IMR-90 (cell line): Measurements from ENCODE around the gene NR2F2. TPM values are rescaled to one million over a fixed set of nuclear protein-coding genes. Genes with fewer than 3 reads are reported as not detected.
A peak's percentile ranks its signal among the peaks of the same experiment; 100 is the strongest.

Source experiments
- ATAC-seq: fragments of 200-7000 bp; cut with Tn5 transposase; 2 replicates; pipeline ENCODE4 v1.9.1; 2020; ENCODE audit warnings: low read depth, mild to moderate bottlenecking, moderate library complexity
- BruUV-seq: library from RNA; stranded (reverse); fragments of 400-500 nt; replicated peaks from 2 replicates; lab custom pipeline; 2021; lab: Mats Ljungman, UMichigan
- CTCF ChIA-PET: fragments of 300-600 bp; formaldehyde crosslinking; extraction: SDS; loops from one replicate; lab custom pipeline; 2021; ENCODE audit warnings: antibody characterized with exemption; lab: Yijun Ruan, JAX
- POLR2A ChIA-PET: fragments of 300-600 bp; sonication (Branson Sonifier 250); formaldehyde crosslinking; loops from one replicate; lab custom pipeline; 2022; ENCODE audit warnings: antibody characterized with exemption; ENCODE audit not compliant: unreplicated experiment; lab: Charles Lee
- DNase-seq: peaks from one replicate; pipeline ENCODE4 v3.0.0; 2013
- H2AFZ ChIP-seq: replicated peaks from 2 replicates; pipeline ENCODE3; 2013; ENCODE audit warnings: low read length, mild to moderate bottlenecking; ENCODE audit not compliant: poor library complexity
- H2AK5ac ChIP-seq: 2 replicates; pipeline ENCODE4 v1.6.1; 2013; ENCODE audit warnings: low read depth, low read length, inconsistent platforms
- H2AK9ac ChIP-seq: replicated peaks from 2 replicates; pipeline ENCODE3; 2013; ENCODE audit warnings: mild to moderate bottlenecking, low read depth, low read length, moderate library complexity; ENCODE audit not compliant: poor library complexity
- H2BK120ac ChIP-seq: 2 replicates; pipeline ENCODE4 v1.6.1; 2013; ENCODE audit warnings: low read depth, low read length, inconsistent platforms
- H2BK15ac ChIP-seq: 3 replicates; pipeline ENCODE4 v1.6.1; 2013; ENCODE audit warnings: low read depth, low read length, inconsistent platforms
- H2BK20ac ChIP-seq: 2 replicates; pipeline ENCODE4 v1.6.1; 2013; ENCODE audit warnings: low read depth, mild to moderate bottlenecking, inconsistent platforms, low read length, moderate library complexity
- H2BK5ac ChIP-seq: 2 replicates; pipeline ENCODE4 v1.6.1; 2013; ENCODE audit warnings: mild to moderate bottlenecking, low read depth, low read length, inconsistent platforms; ENCODE audit not compliant: poor library complexity, severe bottlenecking
- H3K14ac ChIP-seq: replicated peaks from 2 replicates; pipeline ENCODE4 v1.6.1; 2013; ENCODE audit warnings: low read depth, low read length, inconsistent platforms
- H3K18ac ChIP-seq: 2 replicates; pipeline ENCODE4 v1.6.1; 2013; ENCODE audit warnings: low read depth, low read length, control low read depth
- H3K23ac ChIP-seq: 2 replicates; pipeline ENCODE4 v1.6.1; 2013; ENCODE audit warnings: low read depth, low read length, inconsistent platforms
- H3K27ac ChIP-seq: 2 replicates; pipeline ENCODE4 v1.5.1; 2013; ENCODE audit warnings: mild to moderate bottlenecking, control low read depth, low read length; ENCODE audit not compliant: insufficient read depth
- H3K27me3 ChIP-seq: 2 replicates; pipeline ENCODE4 v1.6.1; 2013; ENCODE audit warnings: low read length; ENCODE audit not compliant: control insufficient read depth, insufficient read depth
- H3K36me3 ChIP-seq: 2 replicates; pipeline ENCODE4 v1.6.1; 2013; ENCODE audit warnings: low read length, mixed read lengths; ENCODE audit not compliant: control insufficient read depth, insufficient read depth
- H3K4ac ChIP-seq: 2 replicates; pipeline ENCODE4 v1.6.1; 2013; ENCODE audit warnings: low read depth, low read length, inconsistent platforms
- H3K4me1 ChIP-seq: 2 replicates; pipeline ENCODE4 v1.6.1; 2013; ENCODE audit warnings: low read length, mixed read lengths; ENCODE audit not compliant: control insufficient read depth, insufficient read depth
- H3K4me2 ChIP-seq: 2 replicates; pipeline ENCODE4 v1.6.1; 2013; ENCODE audit warnings: low read depth, mild to moderate bottlenecking, control low read depth, low read length, moderate library complexity
- H3K4me3 ChIP-seq: 2 replicates; pipeline ENCODE4 v1.5.1; 2013; ENCODE audit warnings: low read depth, mild to moderate bottlenecking, control low read depth, low read length, moderate library complexity; ENCODE audit not compliant: insufficient read depth
- H3K56ac ChIP-seq: 2 replicates; pipeline ENCODE4 v1.6.1; 2013; ENCODE audit warnings: low read length, inconsistent platforms; ENCODE audit not compliant: insufficient read depth; ENCODE audit errors: extremely low read depth
- H3K79me1 ChIP-seq, 2 experiments: 2 replicates each; pipeline ENCODE4 v1.6.1; 2013; ENCODE audit warnings: low read length in 2 of 2, inconsistent platforms in 1 of 2, low read depth in 1 of 2
- H3K9ac ChIP-seq: 2 replicates; pipeline ENCODE4 v1.6.1; 2013; ENCODE audit warnings: low read depth, low read length, control low read depth
- H3K9me1 ChIP-seq: 2 replicates; pipeline ENCODE4 v1.6.1; 2013; ENCODE audit warnings: low read length, inconsistent platforms; ENCODE audit not compliant: insufficient read depth
- H3K9me3 ChIP-seq: 2 replicates; pipeline ENCODE4 v1.6.1; 2013; ENCODE audit warnings: low read length; ENCODE audit not compliant: control insufficient read depth, insufficient read depth
- H4K20me1 ChIP-seq: 2 replicates; pipeline ENCODE4 v1.6.1; 2013; ENCODE audit warnings: low read length, inconsistent platforms; ENCODE audit not compliant: insufficient read depth
- H4K5ac ChIP-seq: 2 replicates; pipeline ENCODE4 v1.6.1; 2013; ENCODE audit warnings: mild to moderate bottlenecking, low read depth, low read length, control low read depth
- H4K8ac ChIP-seq, 2 experiments: 2 replicates each; pipeline ENCODE4 v1.6.1; 2013; ENCODE audit warnings: low read depth in 2 of 2, low read length in 2 of 2, control low read depth in 1 of 2, inconsistent platforms in 1 of 2
- H4K91ac ChIP-seq: 2 replicates; pipeline ENCODE4 v1.6.1; 2013; ENCODE audit warnings: low read depth, low read length, inconsistent platforms; ENCODE audit not compliant: insufficient read depth
- NFE2L2 ChIP-seq: fragments of 150-350 bp; IDR thresholded peaks from 2 replicates; pipeline ENCODE4 v1.6.1; 2016; ENCODE audit warnings: low read depth, mild to moderate bottlenecking, low read length
- POLR2A ChIP-seq: IDR thresholded peaks from 2 replicates; pipeline ENCODE4 v1.6.1; 2012; ENCODE audit warnings: mild to moderate bottlenecking, low read depth, low read length
- WGBS, 2 experiments: methylation state at CpG; one replicate each; pipeline versions ENCODE4 v1.1.5 to v1.1.7; 2013; ENCODE audit warnings: missing lambda C conversion rate in 2 of 2; ENCODE audit not compliant: insufficient read length in 1 of 2; ENCODE audit errors: extremely low coverage in 2 of 2; 5-methylcytosine and 5-hydroxymethylcytosine counted together
- dilution Hi-C: fragments of 300-500 bp; cut with HindIII; formaldehyde crosslinking; loops from one replicate; pipeline ENCODE4 v1.14.3; 2018; ENCODE audit warnings: low sequenced_read_pairs; ENCODE audit not compliant: unreplicated experiment
- in situ Hi-C: fragments of 300-500 bp; cut with MboI; formaldehyde crosslinking; loops from 3 replicates; pipeline ENCODE4 v1.14.3; 2019; ENCODE audit warnings: low sequenced_read_pairs, inconsistent platforms, mixed read lengths
- intact Hi-C: fragments of 100-400 bp; cut with micrococcal nuclease; formaldehyde crosslinking; loops from 2 replicates; pipeline ENCODE4 v1.10.0; 2022
- polyA plus RNA-seq, 3 experiments: library from polyadenylated mRNA; depleted of rRNA; stranded (reverse); fragments of >200 nt; gene quantifications; 2 replicates each; pipeline ENCODE4 v1.2.3, GENCODE V29; 2012; ENCODE audit warnings: low replicate concordance in 1 of 3
- total RNA-seq: library from RNA; depleted of rRNA; stranded (reverse); fragments of >200 nt; gene quantifications from 2 replicates; pipeline ENCODE4 v1.2.3, GENCODE V29; 2012

The NR2F2 gene
- total and polyA plus RNA-seq, 2 of the 4 experiments (the other 2 are of a cell fraction) = 20.3 to 161 TPM

DNA sequence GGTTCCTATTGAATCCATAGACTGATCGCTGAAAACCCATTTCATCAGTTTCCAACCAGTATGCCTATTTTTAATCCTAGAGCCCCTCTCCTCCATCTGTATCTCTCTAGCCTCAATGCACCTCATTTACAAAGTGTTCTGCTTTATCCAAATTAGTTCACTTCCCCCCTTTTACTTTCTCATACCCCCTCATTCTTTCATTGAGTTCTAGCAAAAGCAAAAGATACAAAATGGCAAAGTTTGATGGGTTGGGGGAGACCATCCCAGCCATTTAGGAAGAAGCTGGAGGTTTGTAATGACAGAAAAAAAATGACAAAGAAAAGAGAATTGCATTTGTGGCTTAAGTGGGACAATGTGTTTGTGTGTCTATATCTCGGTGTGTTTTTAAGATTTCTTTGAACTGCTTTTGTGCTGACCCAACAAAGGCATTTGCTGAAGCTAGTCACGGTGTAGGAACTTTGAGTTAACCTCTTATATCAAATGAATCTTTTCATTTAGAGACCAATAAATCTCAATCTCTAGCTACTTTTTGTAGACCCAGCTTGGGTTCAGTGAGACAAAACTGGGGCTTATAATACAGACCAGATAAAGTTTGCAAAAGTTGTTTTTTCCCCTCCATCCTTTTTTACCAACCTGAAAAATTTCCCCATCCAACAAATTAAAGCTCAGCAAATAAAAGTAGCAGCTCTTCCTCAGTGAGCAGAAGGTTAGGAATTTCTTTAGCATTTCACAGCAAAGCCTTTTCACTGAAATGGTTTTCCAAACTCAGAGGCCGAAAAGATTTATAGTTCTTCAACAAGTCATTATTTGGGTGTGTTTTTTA, 18.7 kb downstream of the NR2F2 start:
- Histone ChIP-seq H3K4me1 (peaks cover 37% of the 10 kb centered on the region), H3K23ac (peak overlapping the region; percentile 67; the same call in 1 of the 2 replicates), H3K27ac (no peak overlapping the region), H3K9me1 (no peaks in the 10 kb centered on the region), H3K79me1 (peaks cover 11 to 47% of the 10 kb centered on the region in 2 experiments), H4K8ac (peak overlapping the region in 1 of 2 experiments; percentile 18; a peak in 2 of 4 replicates), H2BK15ac (0 out of 3 replicates have a peak overlapping the region, but pooled peaks have one; percentile 17), H3K4ac (no peak overlapping the region), H2AK9ac (no peak overlapping the region), H3K4me2 (no peak overlapping the region), H3K9ac (no peak overlapping the region), H4K91ac (no peak overlapping the region), H3K56ac (no peak overlapping the region), H2AK5ac (no peak overlapping the region), H2BK20ac (no peak overlapping the region), H3K4me3 (no peak overlapping the region), H2AFZ (no peak overlapping the region), H4K5ac (no peak overlapping the region), H2BK5ac (peak overlapping the region; percentile 6), H3K9me3 (no peaks in the 10 kb centered on the region), H3K27me3 (no peaks in the 10 kb centered on the region), H3K36me3 (peaks cover 22% of the 10 kb centered on the region), H2BK120ac (no peak overlapping the region), H4K20me1 (no peaks in the 10 kb centered on the region), H3K18ac (no peak overlapping the region), H3K14ac (peak overlapping the region; percentile 14; the same call in 1 of the 2 replicates)
- WGBS, 2 experiments = no CpG with 5 or more reads among the region's 4 CpGs
- in situ Hi-C loops (loop anchor here (10.0 to 25.0 kb wide), 3 partner anchors 787 to 1324 kb away; no protein-coding TSS in a partner anchor), intact Hi-C loops (no loop called here), dilution Hi-C loops (no loop called here)
- CTCF ChIA-PET = interaction anchor here (0.6 kb wide), 2 partner anchors 189 to 812 kb away, joined by 3 to 4 read pairs; no protein-coding TSS in a partner anchor
- BruUV-seq = no TSS peak
- DNase-seq (no peak), ATAC-seq (no peak)
- TF ChIP-seq NFE2L2 = no peak
- TF ChIP-seq POLR2A = 0 out of 2 replicates have a peak, but pooled peaks have one; percentile 8
- POLR2A ChIA-PET = interaction anchor here (0.6 kb wide), 2 partner anchors 22 to 32 kb away, joined by 3 to 6 read pairs; no protein-coding TSS in a partner anchor
